Measurements from ENCODE around the gene NPAS2.

NPAS2 gene

GRCh38 chr2:100884145-100884621, 64.2 kb downstream of the NPAS2 start:
- TF ChIP-seq EZH2 (optimal IDR thresholded peaks at IDR 0.05; ENCODE audit: low read depth, low read length): no peak
- TF ChIP-seq EZH2phosphoT487 (IDR thresholded peaks at IDR 0.05; ENCODE audit: low read length): no peak
- TF ChIP-seq CTCF (IDR thresholded peaks at IDR 0.05; ENCODE audit: low read length): no peak
- Histone ChIP-seq H3K4me2 (ENCODE audit: low read depth, low read length) (peak overlapping the region; percentile 31; the same call in 1 of the 2 replicates), H3K4me3 (ENCODE audit: low read length) (no peak overlapping the region), H3K27ac (ENCODE audit: low read length) (no peak overlapping the region), H3K79me2 (ENCODE audit: low read length) (no peaks in the 10 kb centered on the region), H2AFZ (ENCODE audit: low read length) (peak overlapping the region; percentile 47; the same call in 1 of the 2 replicates), H3K4me1 (ENCODE audit: low read length) (no peaks in the 10 kb centered on the region; the same call in 1 of the 2 replicates), H3K27me3 (replicated peaks; ENCODE audit: insufficient read depth, low read length) (no peaks in the 10 kb centered on the region), H3K36me3 (replicated peaks; ENCODE audit: insufficient read depth, low read length) (no peaks in the 10 kb centered on the region), H4K20me1 (ENCODE audit: insufficient read depth, low read length) (no peaks in the 10 kb centered on the region), H3F3A (ENCODE audit: insufficient read depth, low read length) (no peaks in the 10 kb centered on the region), H3K9ac (ENCODE audit: low read length) (no peak overlapping the region), H3K9me3 (replicated peaks; ENCODE audit: insufficient read depth, low read length) (no peaks in the 10 kb centered on the region), H3K9me2 (replicated peaks; ENCODE audit: insufficient read depth, low read length) (no peaks in the 10 kb centered on the region)
- DNase-seq: peak; percentile 11

GRCh38 chr2:100886085-100886484, 66.1 kb downstream of the NPAS2 start:
- Histone ChIP-seq H3K9ac (ENCODE audit: low read length) (no peak overlapping the region), H3K27me3 (replicated peaks; ENCODE audit: insufficient read depth, low read length) (no peaks in the 10 kb centered on the region), H2AFZ (ENCODE audit: low read length) (no peak overlapping the region), H3K4me1 (ENCODE audit: low read length) (no peaks in the 10 kb centered on the region; the same call in 1 of the 2 replicates), H4K20me1 (ENCODE audit: insufficient read depth, low read length) (no peaks in the 10 kb centered on the region), H3K79me2 (ENCODE audit: low read length) (no peaks in the 10 kb centered on the region), H3K4me2 (ENCODE audit: low read depth, low read length) (no peak overlapping the region), H3K9me2 (replicated peaks; ENCODE audit: insufficient read depth, low read length) (no peaks in the 10 kb centered on the region), H3K36me3 (replicated peaks; ENCODE audit: insufficient read depth, low read length) (no peaks in the 10 kb centered on the region), H3K27ac (ENCODE audit: low read length) (no peak overlapping the region), H3K4me3 (ENCODE audit: low read length) (no peak overlapping the region), H3F3A (ENCODE audit: insufficient read depth, low read length) (no peaks in the 10 kb centered on the region), H3K9me3 (replicated peaks; ENCODE audit: insufficient read depth, low read length) (no peaks in the 10 kb centered on the region)
- no peak for TF ChIP-seq CTCF (IDR thresholded peaks at IDR 0.05; ENCODE audit: low read length)
- TF ChIP-seq EZH2phosphoT487 (IDR thresholded peaks at IDR 0.05; ENCODE audit: low read length): no peak
- no peak for TF ChIP-seq EZH2 (optimal IDR thresholded peaks at IDR 0.05; ENCODE audit: low read depth, low read length)
- no peak for DNase-seq

- H3K9ac ChIP-seq (ENCODE audit: low read length): no peak overlapping the region
- H3K27me3 ChIP-seq (replicated peaks; ENCODE audit: insufficient read depth, low read length): no peaks in the 10 kb centered on the region
- no peaks in the 10 kb centered on the region for H4K20me1 ChIP-seq (ENCODE audit: insufficient read depth, low read length)
- H3K79me2 ChIP-seq (ENCODE audit: low read length): no peaks in the 10 kb centered on the region
- H3F3A ChIP-seq (ENCODE audit: insufficient read depth, low read length): no peaks in the 10 kb centered on the region
- H3K4me2 ChIP-seq (ENCODE audit: low read depth, low read length): no peak overlapping the region
- H3K4me3 ChIP-seq (ENCODE audit: low read length): no peak overlapping the region
- H3K27ac ChIP-seq (ENCODE audit: low read length): no peak overlapping the region
- no peaks in the 10 kb centered on the region for H3K9me2 ChIP-seq (replicated peaks; ENCODE audit: insufficient read depth, low read length)
- no peaks in the 10 kb centered on the region; the same call in 1 of the 2 replicates for H3K4me1 ChIP-seq (ENCODE audit: low read length)
- DNase-seq: no peak
- TF ChIP-seq CTCF (IDR thresholded peaks at IDR 0.05; ENCODE audit: low read length) (no peak), EZH2phosphoT487 (IDR thresholded peaks at IDR 0.05; ENCODE audit: low read length) (no peak), EZH2 (optimal IDR thresholded peaks at IDR 0.05; ENCODE audit: low read depth, low read length) (no peak)
- no peak overlapping the region for H2AFZ ChIP-seq (ENCODE audit: low read length)
- H3K9me3 ChIP-seq (replicated peaks; ENCODE audit: insufficient read depth, low read length): no peaks in the 10 kb centered on the region
- no peaks in the 10 kb centered on the region for H3K36me3 ChIP-seq (replicated peaks; ENCODE audit: insufficient read depth, low read length)
Observed at GRCh38 chr2:100887039-100887578, 67.2 kb downstream of the NPAS2 start.

All from MM.1S (cell line).